GM12878 (cell line): Measurements from ENCODE around the gene RAB24. TPM values are rescaled to one million over a fixed set of nuclear protein-coding genes. Genes with fewer than 3 reads are reported as not detected.
A peak's percentile ranks its signal among the peaks of the same experiment; 100 is the strongest.

Experiments used
- ATAC-seq: fragments of 200-7000 bp; cut with Tn5 transposase; 3 replicates; pipeline ENCODE4 v1.9.1; 2020; ENCODE audit warnings: mild to moderate bottlenecking, moderate library complexity
- BruUV-seq: library from RNA; stranded (reverse); fragments of 400-500 nt; replicated peaks from 2 replicates; lab custom pipeline; 2021; lab: Mats Ljungman, UMichigan
- CTCF ChIA-PET: fragments of 300-600 bp; sonication (Branson Sonifier 250); formaldehyde crosslinking; extraction: SDS; loops from one replicate; lab custom pipeline; 2021; ENCODE audit warnings: inconsistent platforms; lab: Yijun Ruan, JAX
- POLR2A ChIA-PET: fragments of 350-600 bp; formaldehyde crosslinking; extraction: SDS; loops from one replicate; lab custom pipeline; 2021; ENCODE audit warnings: inconsistent platforms; lab: Charles Lee
- RAD21 ChIA-PET: fragments of 300-600 bp; sonication (Branson Sonifier 250); formaldehyde crosslinking; loops from one replicate; lab custom pipeline; 2023; ENCODE audit warnings: antibody characterized with exemption; ENCODE audit not compliant: unreplicated experiment; lab: Charles Lee
- SMC1A ChIA-PET: fragments of 300-600 bp; sonication (Branson Sonifier 250); formaldehyde crosslinking; loops from one replicate; lab custom pipeline; 2023; ENCODE audit not compliant: unreplicated experiment, uncharacterized antibody; lab: Charles Lee
- DNase-seq: peaks from one replicate; pipeline ENCODE4 v3.0.0-alpha.2; 2011; ENCODE audit warnings: low read depth, low spot score
- FAIRE-seq: peaks from 3 replicates; lab custom pipeline; 2011; peaks lifted over from hg19 to GRCh38; lab: Jason Lieb, UNC
- H2AFZ ChIP-seq: 2 replicates; pipeline ENCODE4 v1.6.0; 2011; ENCODE audit warnings: low read depth, low read length, control low read depth; ENCODE audit not compliant: control insufficient read depth
- H3K27ac ChIP-seq: 2 replicates; pipeline ENCODE4 v1.5.1; 2011; ENCODE audit warnings: control low read depth; ENCODE audit not compliant: control insufficient read depth, insufficient read depth
- H3K27me3 ChIP-seq, 2 experiments: replicated peaks in 1 of 2; 2 replicates each; pipeline versions ENCODE4 v1.6.0 to v1.6.1; 2011; ENCODE audit warnings: low read length in 1 of 2; ENCODE audit not compliant: control insufficient read depth in 2 of 2, insufficient read depth in 2 of 2
- H3K36me3 ChIP-seq, 2 experiments: 2 replicates each; pipeline ENCODE4 v1.5.1; 2011; ENCODE audit warnings: low read length in 1 of 2; ENCODE audit not compliant: control insufficient read depth in 2 of 2, insufficient read depth in 2 of 2
- H3K4me1 ChIP-seq: 2 replicates; pipeline ENCODE4 v1.6.1; 2011; ENCODE audit warnings: mild to moderate bottlenecking, low read length, moderate library complexity, mixed read lengths; ENCODE audit not compliant: control insufficient read depth, insufficient read depth
- H3K4me2 ChIP-seq: 2 replicates; pipeline ENCODE4 v1.6.0; 2011; ENCODE audit warnings: control low read depth; ENCODE audit not compliant: control insufficient read depth, insufficient read depth
- H3K4me3 ChIP-seq: fragments of 200-600 bp; sonication (generic); 2 replicates; pipeline ENCODE4 v1.5.1; 2016
- H3K79me2 ChIP-seq: 2 replicates; pipeline ENCODE4 v1.6.0; 2011; ENCODE audit warnings: low read length; ENCODE audit not compliant: control insufficient read depth, insufficient read depth
- H3K9ac ChIP-seq: 2 replicates; pipeline ENCODE4 v1.8.0; 2011; ENCODE audit warnings: low read length, control low read depth, mixed read lengths; ENCODE audit not compliant: control insufficient read depth, insufficient read depth
- H3K9me3 ChIP-seq: replicated peaks from 3 replicates; pipeline ENCODE4 v1.5.1; 2011; ENCODE audit warnings: mild to moderate bottlenecking, low read length; ENCODE audit not compliant: control insufficient read depth, insufficient read depth
- H4K20me1 ChIP-seq: 2 replicates; pipeline ENCODE4 v1.6.0; 2011; ENCODE audit not compliant: control insufficient read depth, insufficient read depth
- POLR2A ChIP-seq: IDR thresholded peaks from 2 replicates; pipeline ENCODE4 v1.6.1; 2011; ENCODE audit warnings: low read depth, mild to moderate bottlenecking, low read length
- RUNX3 ChIP-seq: IDR thresholded peaks from 2 replicates; pipeline ENCODE4 v1.6.1; 2012; ENCODE audit warnings: low read length, inconsistent platforms
- ZBED1 ChIP-seq: IDR thresholded peaks from 2 replicates; pipeline ENCODE4 v1.6.1; 2016; ENCODE audit warnings: borderline replicate concordance
- WGBS: methylation state at CpG from one replicate; pipeline ENCODE4 v1.1.6; 2016; ENCODE audit warnings: low lambda C conversion rate; ENCODE audit not compliant: insufficient replicate concordance, insufficient coverage; ENCODE audit errors: missing lambda C conversion rate; 5-methylcytosine and 5-hydroxymethylcytosine counted together
- in situ Hi-C: fragments of 300-500 bp; cut with MboI; formaldehyde crosslinking; loops from 9 replicates; pipeline ENCODE4 v1.14.3; 2018; ENCODE audit warnings: mixed read lengths
- intact Hi-C: fragments of 100-400 bp; cut with micrococcal nuclease; formaldehyde crosslinking; loops from one replicate; pipeline ENCODE4 v1.14.2; 2022; ENCODE audit not compliant: unreplicated experiment
- polyA plus RNA-seq, 11 experiments: library from polyadenylated mRNA; depleted of rRNA in 4 of 11; unstranded in 6 of 11; stranded (reverse) in 5 of 11; fragments of >200 nt; fragmentation: Nextera tagmentation in 4 of 11; fragmentation: Illumina TruSeq in 1 of 11; extraction: Ambion mirVana in 4 of 11; extraction: Trizol in 1 of 11; gene quantifications; 1 replicate in 1 of 11; 2 replicates in 10 of 11; pipeline versions ENCODE4 v1.2.1 to v1.2.3, GENCODE V29; 2011 to 2016; ENCODE audit warnings: inconsistent platforms in 2 of 11, missing spikeins in 2 of 11, low read depth in 1 of 11
- total RNA-seq, 4 experiments: library from RNA; depleted of rRNA in 3 of 4; stranded (reverse); fragments of >200 nt in 3 of 4; fragmentation: Illumina TruSeq in 1 of 4; extraction: Trizol in 1 of 4; gene quantifications; 2 replicates each; pipeline versions ENCODE4 v1.2.1 to v1.2.3, GENCODE V29; 2013 to 2021
- TF ChIP-seq, protein P1 (sequence below): fragments of 450-650 bp; IDR thresholded peaks from 2 replicates; pipeline ENCODE4 v1.6.1; 2018; ENCODE audit warnings: borderline replicate concordance, mild to moderate bottlenecking; ENCODE audit not compliant: partially characterized antibody
- TF ChIP-seq, protein P2 (sequence below): fragments of 450-650 bp; IDR thresholded peaks from 2 replicates; pipeline ENCODE4 v1.6.1; 2017; ENCODE audit warnings: antibody characterized with exemption, mild to moderate bottlenecking, moderate library complexity

RAB24 gene
- total and polyA plus RNA-seq, 10 of the 15 experiments (the other 5 are each of a cell fraction or from before 2014, with no cell fraction given): 8.0 to 44.4 (median 24.4) TPM

DNA sequence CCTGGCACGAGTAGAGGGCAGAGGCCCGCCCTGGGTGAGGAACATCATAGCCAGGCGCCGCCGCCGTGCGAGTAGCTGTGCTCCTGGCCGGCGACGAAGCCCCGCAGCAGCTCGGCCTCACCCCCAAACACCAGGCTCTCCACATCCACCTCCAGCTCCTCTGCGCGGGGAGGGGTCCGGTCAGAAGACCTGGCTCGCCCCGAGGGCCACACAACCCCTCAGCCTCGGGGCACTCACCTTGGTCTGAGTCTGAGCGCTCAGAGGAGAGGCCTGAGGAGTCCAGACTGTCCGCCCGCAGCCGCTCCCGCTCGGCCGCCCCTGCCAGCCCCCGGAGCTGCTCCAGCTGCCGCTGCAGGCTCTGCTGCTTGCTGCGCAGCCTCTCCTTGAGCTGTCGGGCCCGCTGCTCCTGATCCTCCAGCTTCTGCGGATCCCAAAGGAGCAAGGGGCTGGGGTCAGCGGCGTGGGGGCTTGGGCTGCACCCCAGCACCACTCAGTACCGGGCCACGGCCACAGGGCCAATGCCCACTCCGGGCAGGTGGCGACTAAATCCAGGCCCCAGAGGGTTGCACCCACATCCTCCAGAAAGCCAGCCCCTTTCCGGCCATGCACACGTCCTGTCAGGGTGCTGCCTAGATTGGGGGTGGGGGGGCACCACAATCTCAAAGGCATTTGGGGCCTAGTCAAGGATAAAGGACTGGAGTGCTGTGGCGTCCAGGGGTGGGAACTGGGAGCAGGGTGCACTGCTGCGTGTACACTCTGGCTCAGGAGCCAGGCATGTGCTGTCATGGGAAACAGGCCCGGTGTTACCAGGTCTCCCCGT is 4.2 kb upstream of the RAB24 start:
- H3K27me3 ChIP-seq: no peaks in the 10 kb centered on the region
- H3K4me1 ChIP-seq: peaks cover 26% of the 10 kb centered on the region
- in situ Hi-C loops: no loop called here
- H2AFZ ChIP-seq: no peak overlapping the region
- intact Hi-C loops: loop anchor here (2.0 to 10.0 kb wide), 2 partner anchors 149 to 287 kb away; partner anchors contain the start of gene TMED9
- no peak for ATAC-seq
- H3K9ac ChIP-seq: no peak overlapping the region
- H3K79me2 ChIP-seq: peaks cover 39% of the 10 kb centered on the region
- TF ChIP-seq, protein P1, sequence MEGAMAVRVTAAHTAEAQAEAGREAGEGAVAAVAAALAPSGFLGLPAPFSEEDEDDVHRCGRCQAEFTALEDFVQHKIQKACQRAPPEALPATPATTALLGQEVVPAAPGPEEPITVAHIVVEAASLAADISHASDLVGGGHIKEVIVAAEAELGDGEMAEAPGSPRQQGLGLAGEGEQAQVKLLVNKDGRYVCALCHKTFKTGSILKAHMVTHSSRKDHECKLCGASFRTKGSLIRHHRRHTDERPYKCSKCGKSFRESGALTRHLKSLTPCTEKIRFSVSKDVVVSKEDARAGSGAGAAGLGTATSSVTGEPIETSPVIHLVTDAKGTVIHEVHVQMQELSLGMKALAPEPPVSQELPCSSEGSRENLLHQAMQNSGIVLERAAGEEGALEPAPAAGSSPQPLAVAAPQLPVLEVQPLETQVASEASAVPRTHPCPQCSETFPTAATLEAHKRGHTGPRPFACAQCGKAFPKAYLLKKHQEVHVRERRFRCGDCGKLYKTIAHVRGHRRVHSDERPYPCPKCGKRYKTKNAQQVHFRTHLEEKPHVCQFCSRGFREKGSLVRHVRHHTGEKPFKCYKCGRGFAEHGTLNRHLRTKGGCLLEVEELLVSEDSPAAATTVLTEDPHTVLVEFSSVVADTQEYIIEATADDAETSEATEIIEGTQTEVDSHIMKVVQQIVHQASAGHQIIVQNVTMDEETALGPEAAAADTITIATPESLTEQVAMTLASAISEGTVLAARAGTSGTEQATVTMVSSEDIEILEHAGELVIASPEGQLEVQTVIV: no peak
- TF ChIP-seq, protein P2, sequence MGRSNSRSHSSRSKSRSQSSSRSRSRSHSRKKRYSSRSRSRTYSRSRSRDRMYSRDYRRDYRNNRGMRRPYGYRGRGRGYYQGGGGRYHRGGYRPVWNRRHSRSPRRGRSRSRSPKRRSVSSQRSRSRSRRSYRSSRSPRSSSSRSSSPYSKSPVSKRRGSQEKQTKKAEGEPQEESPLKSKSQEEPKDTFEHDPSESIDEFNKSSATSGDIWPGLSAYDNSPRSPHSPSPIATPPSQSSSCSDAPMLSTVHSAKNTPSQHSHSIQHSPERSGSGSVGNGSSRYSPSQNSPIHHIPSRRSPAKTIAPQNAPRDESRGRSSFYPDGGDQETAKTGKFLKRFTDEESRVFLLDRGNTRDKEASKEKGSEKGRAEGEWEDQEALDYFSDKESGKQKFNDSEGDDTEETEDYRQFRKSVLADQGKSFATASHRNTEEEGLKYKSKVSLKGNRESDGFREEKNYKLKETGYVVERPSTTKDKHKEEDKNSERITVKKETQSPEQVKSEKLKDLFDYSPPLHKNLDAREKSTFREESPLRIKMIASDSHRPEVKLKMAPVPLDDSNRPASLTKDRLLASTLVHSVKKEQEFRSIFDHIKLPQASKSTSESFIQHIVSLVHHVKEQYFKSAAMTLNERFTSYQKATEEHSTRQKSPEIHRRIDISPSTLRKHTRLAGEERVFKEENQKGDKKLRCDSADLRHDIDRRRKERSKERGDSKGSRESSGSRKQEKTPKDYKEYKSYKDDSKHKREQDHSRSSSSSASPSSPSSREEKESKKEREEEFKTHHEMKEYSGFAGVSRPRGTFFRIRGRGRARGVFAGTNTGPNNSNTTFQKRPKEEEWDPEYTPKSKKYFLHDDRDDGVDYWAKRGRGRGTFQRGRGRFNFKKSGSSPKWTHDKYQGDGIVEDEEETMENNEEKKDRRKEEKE: no peak
- TF ChIP-seq RUNX3 (no peak), ZBED1 (peak; percentile 20; the same call in 1 of the 2 replicates), POLR2A (peak; percentile 70)
- RAD21 ChIA-PET: no interaction called here
- no peak for DNase-seq
- H3K4me3 ChIP-seq: no peak overlapping the region
- SMC1A ChIA-PET: interaction anchor here (2.1 to 2.9 kb wide), 2 partner anchors 141 to 194 kb away, joined by 4 to 19 read pairs; no protein-coding TSS in a partner anchor
- FAIRE-seq: no peak
- POLR2A ChIA-PET: no interaction called here
- H3K4me2 ChIP-seq: no peak overlapping the region
- BruUV-seq: no TSS peak
- no peaks in the 10 kb centered on the region for H4K20me1 ChIP-seq
- no peak overlapping the region; the same call in 1 of the 2 replicates for H3K27ac ChIP-seq
- 50% methylated on average over 33 of the region's 43 CpGs for WGBS
- peaks cover 7 to 16% of the 10 kb centered on the region in 2 experiments for H3K36me3 ChIP-seq
- no peaks in the 10 kb centered on the region for H3K9me3 ChIP-seq
- CTCF ChIA-PET: interaction anchor here (1.0 to 3.6 kb wide), 5 partner anchors 10 to 196 kb away, joined by 4 to 56 read pairs (median 25); no protein-coding TSS in a partner anchor
